Daoy (cell line): Measurements from ENCODE around the gene VPS51. TPM values are rescaled to one million over a fixed set of nuclear protein-coding genes. Genes with fewer than 3 reads are reported as not detected.
A peak's percentile ranks its signal among the peaks of the same experiment; 100 is the strongest.

Source experiments
- DNase-seq: peaks from one replicate; pipeline ENCODE4 v3.0.0-alpha.2; 2015; ENCODE audit warnings: low read depth
- total RNA-seq: library from RNA; depleted of rRNA; stranded (reverse); fragments of >200 nt; shearing (Covaris generic); gene quantifications from 2 replicates; pipeline ENCODE4 v1.2.3, GENCODE V29; 2014; rRNA removed

The VPS51 gene
- 333 and 361 TPM in 2 replicates for total RNA-seq

DNA sequence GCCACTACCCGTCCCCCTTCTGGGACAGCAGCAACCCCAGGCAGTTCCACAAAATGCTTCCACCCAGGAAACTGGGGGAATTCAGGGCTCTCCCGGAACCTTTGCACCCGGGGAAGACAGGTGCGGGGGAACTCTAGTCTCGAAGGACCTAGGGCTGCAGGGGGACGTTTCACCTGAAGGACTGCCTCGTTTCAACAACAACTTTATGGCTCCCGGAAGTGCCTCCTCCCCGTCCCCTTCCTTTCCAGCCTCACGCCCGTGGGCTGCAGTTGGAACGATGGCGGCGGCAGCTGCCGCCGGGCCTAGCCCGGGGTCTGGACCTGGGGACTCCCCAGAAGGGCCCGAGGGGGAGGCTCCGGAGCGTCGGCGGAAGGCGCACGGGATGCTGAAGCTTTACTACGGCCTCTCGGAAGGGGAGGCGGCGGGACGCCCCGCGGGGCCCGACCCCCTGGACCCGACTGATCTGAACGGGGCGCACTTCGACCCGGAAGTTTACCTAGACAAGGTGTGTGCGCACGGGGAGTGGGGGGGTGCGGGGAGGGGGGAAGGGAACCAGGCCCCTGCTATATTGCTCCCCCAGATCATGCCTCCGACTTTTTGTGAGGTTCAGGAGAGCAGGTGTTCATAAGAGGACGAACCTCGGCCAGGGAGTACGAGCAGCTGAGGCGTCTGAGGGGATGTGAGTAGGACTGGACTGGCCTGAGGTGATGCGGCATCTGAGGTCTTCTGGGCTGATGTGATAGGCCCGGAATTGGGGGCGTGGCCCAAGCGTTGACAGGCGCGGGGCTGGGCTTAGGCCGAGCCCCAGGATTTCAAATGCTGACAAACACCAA lies at the start of gene VPS51:
TSS of gene VPS51 (plus strand) at position 241 of the 833 bp plus-strand sequence. CDS start at position 278, 37 bp downstream.
- DNase-seq, result peak; percentile 87

GRCh38 chr11:65047581-65048422 lies 48.2 kb upstream of the VPS51 start:
- no peak for DNase-seq

DNA sequence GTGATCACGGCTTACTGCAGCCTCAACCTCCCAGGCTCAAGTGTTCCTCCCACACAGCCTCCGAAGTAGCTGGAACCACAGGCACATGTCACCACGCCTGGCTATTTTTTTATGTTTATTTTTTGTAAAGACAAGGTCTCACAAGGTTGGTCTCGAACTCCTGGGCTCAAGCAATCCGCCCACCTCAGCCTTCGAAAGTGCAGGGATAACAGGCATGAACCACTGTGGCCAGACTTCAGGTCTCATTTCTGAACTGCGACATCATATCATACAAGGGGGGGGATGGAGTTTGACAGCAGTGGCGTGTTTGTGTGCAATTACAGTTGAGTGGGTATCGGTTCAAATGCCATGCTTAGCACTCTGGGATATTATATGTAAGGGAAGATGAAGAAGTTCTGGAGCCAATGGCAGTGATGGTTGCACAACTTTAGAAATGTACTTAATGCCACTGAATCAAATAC lies 44.6 kb upstream of the VPS51 start:
- DNase-seq, result peak; percentile 22

DNA sequence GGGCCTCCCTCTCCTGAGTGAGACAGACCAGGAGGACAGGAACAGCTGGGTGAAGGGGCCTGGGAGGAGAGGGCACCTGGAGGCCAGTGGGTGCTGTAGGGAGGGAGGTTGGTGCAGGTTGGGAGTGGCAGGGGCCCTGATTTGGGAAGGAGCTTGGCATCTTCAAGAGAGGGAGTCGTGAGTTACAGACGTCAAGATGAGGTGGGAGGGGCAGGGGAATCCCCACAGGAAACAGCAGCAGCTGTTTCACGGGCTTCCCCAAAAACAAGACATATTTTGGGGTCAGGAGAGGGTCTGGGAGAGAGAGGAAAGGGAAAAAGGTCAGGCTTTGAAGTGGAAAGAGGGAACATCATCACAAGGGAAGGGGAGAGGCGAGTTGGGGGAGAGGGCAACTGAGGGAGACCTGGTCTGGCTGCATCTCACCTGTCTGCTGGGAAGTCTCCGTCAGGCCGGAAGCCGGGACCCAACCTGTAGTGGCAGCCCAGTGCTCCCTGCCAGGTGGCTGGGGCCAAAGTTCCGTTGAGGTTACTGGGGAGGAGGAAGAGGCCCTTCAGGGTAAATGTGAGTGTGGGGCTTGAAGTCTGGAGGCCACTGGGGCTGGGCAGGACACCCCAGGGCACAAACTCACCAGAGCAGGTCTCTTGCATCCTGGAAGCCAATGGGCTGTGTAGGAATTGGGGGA lies 42.0 kb upstream of the VPS51 start:
- no peak for DNase-seq

DNA sequence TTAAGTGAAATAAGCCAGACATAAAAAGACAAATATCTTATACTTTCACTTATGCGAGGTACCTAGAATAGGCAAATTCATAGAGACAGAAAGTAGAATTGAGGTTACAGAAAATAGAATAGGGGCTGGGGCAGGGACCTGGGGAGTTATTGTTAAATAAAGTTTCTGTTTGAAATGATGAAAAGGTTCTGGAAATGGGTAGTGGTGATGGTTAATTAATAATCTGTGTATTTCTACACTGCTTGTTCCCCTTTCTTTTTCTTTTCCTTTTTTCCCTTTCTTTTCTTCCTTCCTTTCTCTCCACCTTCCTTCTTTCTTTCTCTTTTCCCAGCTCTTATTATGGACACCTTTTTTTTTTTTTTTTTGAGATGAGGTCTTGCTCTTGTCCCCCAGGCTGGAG lies 40.5 kb upstream of the VPS51 start:
- no peak for DNase-seq

DNA sequence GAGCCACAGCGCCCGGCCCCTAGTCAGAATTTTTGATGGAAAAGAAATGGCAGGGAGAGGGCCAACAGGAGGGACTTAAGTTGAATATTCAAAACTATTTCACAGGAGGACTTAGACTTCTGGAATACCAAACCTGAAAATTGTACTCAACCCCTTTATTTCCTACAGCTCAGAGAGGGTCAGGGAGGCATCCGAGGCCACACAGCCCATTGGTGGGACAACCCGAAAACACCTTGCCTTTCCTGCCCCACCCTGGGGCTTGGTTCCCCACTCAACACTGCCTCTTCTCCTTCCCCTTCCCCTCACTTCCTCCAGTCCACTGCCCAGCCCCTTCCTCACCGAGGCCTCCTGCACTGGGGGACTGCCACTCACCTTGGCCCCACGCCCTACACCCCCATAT lies 39.0 kb upstream of the VPS51 start:
- no peak for DNase-seq

DNA sequence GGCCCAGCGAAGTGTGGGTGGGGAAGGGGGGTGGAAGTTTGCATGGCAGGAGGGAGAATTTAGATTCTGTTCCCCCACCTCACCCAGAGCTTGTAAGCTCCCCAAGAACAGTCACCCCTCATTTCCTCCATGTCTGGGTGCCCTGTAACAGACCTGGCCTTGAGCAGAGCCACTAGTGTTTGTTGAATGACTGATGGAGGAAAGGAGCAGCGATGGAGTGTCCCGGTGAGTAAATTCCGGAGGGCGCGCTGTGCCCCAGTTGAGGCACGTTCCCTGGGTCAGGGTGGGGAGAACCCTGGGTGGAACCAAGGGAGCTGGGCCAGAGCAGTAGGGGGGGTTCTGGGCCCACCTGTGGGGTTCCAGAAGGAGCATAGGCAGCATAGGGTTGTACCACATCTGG lies 38.5 kb upstream of the VPS51 start:
- no peak for DNase-seq

DNA sequence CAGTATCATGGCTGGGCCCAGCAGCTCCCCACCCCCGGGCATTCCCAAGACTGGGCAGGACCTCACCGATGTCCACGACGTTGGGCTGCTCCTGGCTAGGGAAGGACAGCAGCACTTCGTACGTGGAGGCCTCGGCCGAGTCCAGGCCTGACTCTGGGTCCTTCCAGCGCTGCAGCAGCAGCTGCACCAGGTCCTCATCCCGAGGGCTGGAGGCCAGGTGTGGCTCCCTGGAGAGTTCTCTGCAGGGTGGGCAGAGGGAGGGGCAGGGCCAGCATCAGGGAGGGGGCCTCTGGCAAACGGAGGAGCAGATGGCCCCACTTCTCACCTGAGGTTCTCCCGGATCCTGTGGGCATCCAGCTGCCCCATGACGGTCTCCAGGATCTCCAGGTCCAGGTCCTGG lies 38.0 kb upstream of the VPS51 start:
- no peak for DNase-seq

DNA sequence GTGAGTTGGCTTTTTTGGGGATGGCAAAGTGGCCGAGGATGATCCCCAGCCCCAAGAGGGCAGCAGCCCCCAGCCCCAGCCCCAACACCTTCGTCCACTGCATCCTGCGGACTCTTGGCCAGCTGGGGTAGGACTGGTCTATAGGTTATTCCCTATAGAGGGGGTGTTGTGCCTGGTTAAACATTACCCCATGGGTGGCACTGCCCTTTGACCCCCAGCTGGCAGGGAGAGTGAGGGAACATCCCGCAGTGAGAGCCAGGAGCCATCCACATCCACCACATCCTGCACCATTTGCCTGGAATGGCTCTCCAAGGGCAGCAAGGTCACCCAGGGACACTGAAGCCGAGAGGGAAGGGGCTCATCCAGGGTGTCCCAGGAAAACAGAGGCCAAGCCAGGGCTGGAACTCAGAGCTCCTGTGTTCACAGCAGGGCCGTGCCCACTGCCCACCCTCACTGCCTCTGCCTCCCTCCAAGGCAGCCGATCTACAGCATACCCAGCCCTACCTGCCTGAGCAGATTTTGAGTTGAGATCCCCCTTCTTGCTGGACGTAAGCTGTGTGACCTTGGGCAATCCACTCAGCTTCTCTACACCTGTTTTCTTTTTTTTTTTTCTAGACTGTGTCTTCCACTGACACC lies 37.5 kb upstream of the VPS51 start, which contains the start of gene NAALADL1:
TSS of gene NAALADL1 (minus strand) at position 135 of the 636 bp plus-strand sequence. CDS start at position 103, 32 bp downstream.
- no peak for DNase-seq

GRCh38 chr11:65059523-65059922 lies 36.5 kb upstream of the VPS51 start:
- no peak for DNase-seq

DNA sequence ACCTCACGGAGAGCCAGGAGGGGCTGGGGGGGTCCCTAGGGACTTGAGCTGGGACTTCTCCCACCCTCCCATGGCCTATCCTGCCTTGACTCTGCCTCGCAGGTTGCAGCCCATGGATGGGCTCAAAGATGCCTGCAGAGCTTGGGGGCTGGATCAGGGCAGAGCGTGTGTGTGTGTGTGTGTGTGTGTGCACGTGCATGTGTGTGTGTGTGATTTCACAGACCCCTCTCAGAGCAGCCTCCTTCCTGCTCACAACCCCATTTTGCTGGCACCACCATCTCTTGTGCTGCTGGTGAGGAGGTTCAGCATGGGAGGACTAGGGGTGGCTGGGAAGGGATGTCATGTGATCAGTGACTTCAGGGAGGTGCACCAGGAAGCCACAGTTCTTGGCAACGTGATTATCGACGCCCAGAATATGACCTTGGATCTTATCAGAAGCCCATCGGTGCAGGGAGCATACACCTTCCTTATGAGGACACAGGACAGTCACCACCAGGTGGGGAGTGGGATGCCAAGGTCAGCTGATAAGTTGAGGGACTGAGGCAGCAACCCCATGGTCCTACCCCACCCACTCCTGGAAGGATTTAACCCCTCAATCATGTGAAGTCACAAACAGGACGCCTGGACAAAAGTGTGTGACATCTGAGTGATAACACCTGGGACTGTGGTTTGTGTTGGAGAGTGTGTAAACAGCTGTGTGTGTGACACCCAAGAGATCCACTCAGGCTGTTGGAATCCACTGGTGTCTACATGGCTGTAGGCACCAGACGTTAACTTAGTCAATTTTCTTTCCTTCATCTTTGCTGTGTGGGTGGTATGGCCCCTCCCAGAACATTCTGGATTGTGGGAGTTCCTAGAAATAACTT lies 35.8 kb upstream of the VPS51 start:
- no peak for DNase-seq

GRCh38 chr11:65060913-65061408 lies 35.1 kb upstream of the VPS51 start:
- peak; percentile 23 for DNase-seq

GRCh38 chr11:65063532-65063931 lies 32.5 kb upstream of the VPS51 start:
- DNase-seq, result no peak

DNA sequence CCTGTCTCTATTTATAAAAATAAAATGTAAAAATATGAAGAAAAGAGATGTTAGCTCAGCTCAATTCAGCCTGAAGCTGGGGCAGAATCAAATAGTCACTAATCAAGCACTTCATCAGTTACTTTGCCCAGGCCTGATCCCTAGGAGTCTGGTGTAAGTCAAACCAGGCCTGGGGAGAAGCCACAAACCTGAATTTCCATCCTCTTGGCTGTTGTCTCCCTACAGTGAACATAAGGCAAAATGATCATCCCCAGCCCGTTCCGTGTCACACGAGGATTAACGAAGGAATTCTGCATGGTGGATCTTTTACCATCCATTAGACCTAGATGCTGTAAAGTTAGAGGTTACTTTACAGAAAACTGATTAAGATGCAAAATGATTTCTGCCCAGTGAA lies 31.2 kb upstream of the VPS51 start:
- no peak for DNase-seq

DNA sequence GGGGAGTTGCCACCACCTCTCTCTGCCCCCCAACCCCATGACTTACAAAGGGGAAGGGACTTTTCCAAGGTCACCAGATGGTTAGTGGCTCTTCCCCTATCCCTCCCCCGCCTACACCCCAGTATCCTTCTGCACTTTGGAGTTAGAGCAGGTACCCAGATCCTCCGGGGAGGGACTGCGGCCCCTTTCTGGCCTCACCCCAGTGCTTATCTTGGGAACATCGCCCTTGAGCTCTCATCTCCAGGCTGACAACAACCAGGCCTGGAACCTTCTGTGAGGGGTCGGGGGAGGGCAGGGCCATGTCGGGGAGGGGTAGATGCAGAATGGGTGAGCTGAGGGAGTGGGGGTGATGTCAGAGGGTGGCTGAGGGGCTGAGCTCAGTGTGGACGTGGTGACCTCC lies 30.2 kb upstream of the VPS51 start:
- no peak for DNase-seq

GRCh38 chr11:65066315-65066714 lies 29.7 kb upstream of the VPS51 start:
- DNase-seq, result no peak

- no peak for DNase-seq
Measured at GRCh38 chr11:65066805-65067291, 29.2 kb upstream of the VPS51 start.

DNA sequence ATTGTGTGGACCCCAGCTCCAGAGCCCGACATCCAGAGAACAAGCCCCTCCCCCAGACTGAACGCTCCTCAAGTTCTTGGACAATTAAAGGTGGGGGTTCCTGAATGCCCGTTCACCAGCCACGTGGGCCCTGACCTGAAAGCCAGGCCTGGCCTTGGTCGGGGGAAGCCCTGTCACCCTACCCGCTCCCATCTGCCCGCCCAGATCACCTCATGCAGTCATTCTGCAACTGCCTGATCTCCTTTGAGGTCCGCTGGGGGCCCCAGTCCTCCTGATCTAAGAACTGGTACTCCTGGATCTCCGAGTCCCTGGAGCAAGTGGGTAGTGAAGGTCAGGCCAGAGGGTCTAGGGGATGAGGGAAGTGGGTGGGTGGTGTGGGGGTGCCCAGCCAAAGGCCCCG lies 28.6 kb upstream of the VPS51 start:
- DNase-seq, result no peak

DNA sequence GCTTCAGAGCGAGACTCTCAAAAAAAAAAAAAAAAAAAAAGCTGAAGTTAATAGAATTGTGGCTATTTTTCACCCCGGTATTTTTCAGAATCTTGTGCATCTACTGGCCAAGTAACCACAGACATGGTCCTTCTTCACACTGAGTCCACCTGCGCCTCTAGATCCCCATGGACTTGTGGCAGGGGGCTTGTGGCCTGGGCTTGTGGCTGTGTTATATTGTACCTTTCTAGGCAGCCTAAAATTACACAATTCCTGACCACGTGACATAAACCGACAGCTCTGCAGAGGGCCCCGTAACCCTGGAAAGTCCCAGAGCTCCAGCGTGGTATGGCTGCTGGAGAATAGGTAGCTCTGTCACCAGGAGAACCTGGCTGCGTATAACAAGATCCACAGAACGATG lies 26.8 kb upstream of the VPS51 start:
- DNase-seq, result peak; percentile 30
